GM13977 (cell line): ENCODE measurements around the gene FOXJ3.
A peak's percentile ranks its signal among the peaks of the same experiment; 100 is the strongest.

ENCODE experiments used
- DNase-seq: peaks from one replicate; pipeline ENCODE4 v3.0.0; 2012; ENCODE audit warnings: low spot score
- in situ Hi-C: fragments of 300-500 bp; cut with MboI; formaldehyde crosslinking; loops from one replicate; pipeline ENCODE4 v1.12.0; 2022; ENCODE audit warnings: low sequenced_read_pairs, low pct_unique_long_range_greater_than_20kb, mixed read lengths, inconsistent platforms; ENCODE audit not compliant: unreplicated experiment
- TF ChIP-seq, protein P1 (sequence below): IDR thresholded peaks from 2 replicates; pipeline ENCODE4 v1.5.1; 2012; ENCODE audit warnings: mild to moderate bottlenecking, control low read depth; ENCODE audit not compliant: insufficient read depth; ENCODE audit errors: extremely low read depth, missing control alignments

FOXJ3 gene

DNA sequence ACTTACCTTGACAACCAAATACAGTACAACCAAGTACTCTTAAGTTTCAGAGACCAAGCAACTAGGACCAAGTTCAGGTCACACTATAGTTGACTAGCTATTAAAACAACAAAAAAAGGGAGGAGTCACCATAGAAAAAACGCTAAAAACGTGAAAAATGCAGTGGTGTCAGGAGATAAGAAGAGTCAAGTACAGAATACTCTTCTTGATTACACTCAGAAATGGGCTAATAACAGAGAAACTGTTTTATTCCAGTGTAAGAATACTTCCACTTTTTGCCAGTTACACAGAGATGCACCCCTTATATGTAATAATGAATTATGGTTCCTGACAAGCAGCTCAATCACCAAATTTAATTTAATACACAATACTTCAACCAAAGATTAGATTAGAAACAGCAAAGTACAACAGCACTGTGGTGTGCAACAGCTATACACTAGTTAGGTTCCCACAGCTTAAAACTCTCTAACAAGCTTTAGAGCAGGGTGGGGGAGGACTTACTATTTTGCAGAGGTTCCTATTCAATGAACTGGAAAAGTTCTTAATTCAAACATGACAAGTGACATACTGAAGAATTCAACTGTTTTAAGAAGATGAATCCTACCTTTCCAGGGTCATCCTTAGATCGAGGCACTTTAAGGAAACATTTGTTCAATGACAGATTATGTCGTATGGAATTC lies 70.4 kb downstream of the FOXJ3 start:
- no peak for DNase-seq
- in situ Hi-C loops, result no loop called here
- TF ChIP-seq, protein P1, sequence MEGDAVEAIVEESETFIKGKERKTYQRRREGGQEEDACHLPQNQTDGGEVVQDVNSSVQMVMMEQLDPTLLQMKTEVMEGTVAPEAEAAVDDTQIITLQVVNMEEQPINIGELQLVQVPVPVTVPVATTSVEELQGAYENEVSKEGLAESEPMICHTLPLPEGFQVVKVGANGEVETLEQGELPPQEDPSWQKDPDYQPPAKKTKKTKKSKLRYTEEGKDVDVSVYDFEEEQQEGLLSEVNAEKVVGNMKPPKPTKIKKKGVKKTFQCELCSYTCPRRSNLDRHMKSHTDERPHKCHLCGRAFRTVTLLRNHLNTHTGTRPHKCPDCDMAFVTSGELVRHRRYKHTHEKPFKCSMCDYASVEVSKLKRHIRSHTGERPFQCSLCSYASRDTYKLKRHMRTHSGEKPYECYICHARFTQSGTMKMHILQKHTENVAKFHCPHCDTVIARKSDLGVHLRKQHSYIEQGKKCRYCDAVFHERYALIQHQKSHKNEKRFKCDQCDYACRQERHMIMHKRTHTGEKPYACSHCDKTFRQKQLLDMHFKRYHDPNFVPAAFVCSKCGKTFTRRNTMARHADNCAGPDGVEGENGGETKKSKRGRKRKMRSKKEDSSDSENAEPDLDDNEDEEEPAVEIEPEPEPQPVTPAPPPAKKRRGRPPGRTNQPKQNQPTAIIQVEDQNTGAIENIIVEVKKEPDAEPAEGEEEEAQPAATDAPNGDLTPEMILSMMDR, result no peak

DNA sequence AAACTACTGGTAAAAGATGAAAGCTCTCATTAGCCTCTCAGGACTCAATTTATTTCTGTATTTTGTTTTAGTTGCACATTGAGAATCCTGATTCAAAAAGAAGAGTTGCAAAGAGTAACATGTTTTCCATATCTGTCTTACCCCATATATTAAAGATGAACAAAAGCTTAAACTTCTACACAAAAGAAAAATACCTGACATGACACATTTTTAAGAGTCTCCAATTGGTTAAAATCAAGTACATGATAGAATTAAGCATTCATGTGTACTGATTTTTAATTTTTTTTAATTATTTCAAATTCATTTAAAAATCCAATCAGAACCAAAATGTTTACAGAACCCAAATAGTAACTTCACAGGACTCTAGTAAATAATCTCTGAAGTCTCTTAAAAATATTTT lies 72.0 kb downstream of the FOXJ3 start:
- in situ Hi-C loops, result no loop called here
- TF ChIP-seq, protein P1, result no peak

DNA sequence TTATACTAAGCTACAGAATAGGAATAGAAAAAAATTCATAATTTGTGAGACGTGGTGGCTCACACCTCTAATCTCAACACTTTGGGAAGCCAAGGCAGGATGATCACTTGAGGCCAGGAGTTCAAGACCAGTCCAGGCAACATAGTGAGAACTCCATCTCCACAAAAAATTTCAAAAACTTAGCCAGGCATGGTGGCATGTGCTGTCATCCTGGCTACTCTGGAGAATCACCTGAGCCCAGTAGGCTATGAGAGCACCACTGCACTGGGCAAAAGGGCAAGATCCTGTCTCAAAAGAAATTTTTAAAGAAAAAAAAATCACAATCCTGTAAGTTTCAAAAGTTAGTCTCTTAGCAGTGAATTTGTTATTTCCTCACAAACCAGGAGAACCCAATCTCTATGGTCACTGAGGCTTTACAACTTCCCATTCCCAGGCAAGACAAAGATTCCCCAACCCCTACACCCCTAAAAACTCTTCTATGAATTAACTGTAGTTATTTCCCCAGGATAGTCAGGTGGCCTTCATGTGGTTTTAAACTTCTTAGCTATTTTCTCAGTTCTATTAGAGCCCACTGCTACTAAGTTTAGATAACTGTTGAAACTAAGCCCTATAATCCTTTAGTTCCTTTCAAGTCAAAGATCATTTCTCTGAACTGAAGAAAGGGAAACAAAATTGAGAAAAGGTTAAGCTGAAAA lies 74.5 kb downstream of the FOXJ3 start:
- in situ Hi-C loops, result no loop called here
- TF ChIP-seq, protein P1, result no peak
- no peak for DNase-seq

More for the DNA sequence above, 72.0 kb downstream of the FOXJ3 start:
- DNase-seq, result no peak

DNA sequence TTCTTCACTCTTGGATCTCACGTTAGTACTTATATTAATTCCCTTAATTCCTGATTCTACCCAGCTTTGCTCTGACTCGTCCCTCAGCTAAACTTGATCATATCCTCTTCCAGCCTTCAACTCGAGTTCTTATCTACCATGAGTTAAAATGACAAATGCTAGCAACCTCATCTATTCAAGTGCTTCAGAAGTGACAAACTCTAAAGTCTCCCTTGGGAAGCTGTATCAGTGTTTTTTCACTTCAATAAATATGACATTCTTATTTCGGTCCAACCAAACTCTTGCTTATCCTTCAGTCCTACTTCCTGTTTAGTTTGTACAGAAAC lies 75.3 kb downstream of the FOXJ3 start:
- DNase-seq, result no peak
- TF ChIP-seq, protein P1, result no peak
- in situ Hi-C loops, result no loop called here

DNA sequence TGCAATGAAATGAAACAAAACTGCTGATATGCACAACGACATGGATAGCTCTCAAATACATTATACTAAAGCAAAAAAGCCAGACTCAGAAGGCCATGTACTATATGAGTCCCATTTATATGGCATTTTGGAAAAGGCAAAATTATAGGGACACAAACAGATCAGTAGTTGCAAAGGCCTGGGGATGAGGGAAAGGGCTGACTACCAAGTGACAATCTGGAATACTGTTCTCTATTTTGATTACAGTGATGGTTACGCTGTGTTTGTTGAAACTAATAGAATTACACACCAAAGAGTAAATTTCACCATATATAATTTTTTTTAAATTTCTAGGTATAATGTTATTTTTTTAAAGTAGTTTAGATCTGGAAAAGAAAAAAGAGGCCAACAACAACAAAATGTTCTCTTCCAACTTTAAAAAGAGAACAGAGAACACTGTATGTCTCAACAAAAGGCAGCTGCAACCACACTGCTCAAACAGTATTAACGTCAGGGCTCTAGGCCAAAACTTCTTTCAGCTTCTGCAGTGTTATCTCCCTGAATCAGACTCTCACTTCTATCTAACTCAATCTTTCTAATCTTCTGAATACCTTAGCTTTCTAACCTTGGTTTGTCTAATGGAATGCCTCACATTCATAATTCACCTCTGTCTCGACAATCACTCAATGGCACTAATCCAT lies 75.8 kb downstream of the FOXJ3 start:
- TF ChIP-seq, protein P1, result no peak
- peak; percentile 27 for DNase-seq
- in situ Hi-C loops, result no loop called here

DNA sequence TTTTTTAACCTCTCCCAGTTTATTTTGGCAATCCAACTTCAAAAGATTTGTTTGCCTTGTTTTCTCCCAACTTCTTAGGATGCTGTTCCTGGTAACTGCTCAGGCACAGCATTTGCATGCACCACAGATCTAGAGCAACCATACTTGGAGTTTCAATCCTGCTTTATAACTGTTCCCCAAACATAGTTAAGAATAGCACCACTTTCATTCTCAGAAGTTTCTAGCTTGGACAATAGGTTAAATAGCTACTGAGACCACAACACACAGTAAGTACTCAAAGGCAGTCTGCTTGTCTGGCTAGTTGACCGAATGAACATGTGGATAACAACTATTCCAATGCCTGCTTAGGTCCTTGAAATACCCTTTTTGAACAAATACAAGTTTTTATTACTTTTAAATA lies 76.8 kb downstream of the FOXJ3 start:
- in situ Hi-C loops, result no loop called here
- TF ChIP-seq, protein P1, result no peak
- DNase-seq, result peak; percentile 9
